HG03520 (cell line): ENCODE data around the gene RNF157.
"Not testable (repeated sequence)": the region's sequence is repeated elsewhere in the genome, so short reads cannot be mapped to it uniquely, and the experiment has no call there.

Experiments used
- ATAC-seq: cut with Tn5 transposase; IDR thresholded peaks from one replicate; pipeline ENCODE4 v1.9.1; 2021; ENCODE audit warnings: mild to moderate bottlenecking, moderate library complexity; ENCODE audit not compliant: unreplicated experiment

The RNF157 gene

GRCh38 chr17:76236603-76237002 lies 3.7 kb downstream of the RNF157 start:
- ATAC-seq = no peak

DNA sequence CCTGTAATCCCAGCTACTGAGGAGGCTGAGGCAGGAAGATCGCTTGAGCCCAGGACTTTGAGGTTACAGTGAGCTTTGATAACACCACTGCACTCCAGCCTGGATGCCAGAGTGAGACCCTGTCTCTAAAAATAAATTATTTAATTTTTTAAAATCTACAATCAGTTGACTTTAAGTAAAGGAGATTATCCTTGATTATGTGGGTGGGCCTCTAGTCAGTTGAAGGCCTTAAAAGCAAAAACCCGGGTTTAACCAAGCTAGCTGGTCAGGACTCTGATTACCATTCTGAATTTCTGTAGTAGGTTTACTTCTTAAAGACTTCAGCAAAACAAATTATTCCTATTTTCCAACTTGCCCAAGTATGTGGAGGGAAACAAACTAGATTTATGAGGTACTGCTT lies 4.4 kb downstream of the RNF157 start:
- no peak for ATAC-seq

DNA sequence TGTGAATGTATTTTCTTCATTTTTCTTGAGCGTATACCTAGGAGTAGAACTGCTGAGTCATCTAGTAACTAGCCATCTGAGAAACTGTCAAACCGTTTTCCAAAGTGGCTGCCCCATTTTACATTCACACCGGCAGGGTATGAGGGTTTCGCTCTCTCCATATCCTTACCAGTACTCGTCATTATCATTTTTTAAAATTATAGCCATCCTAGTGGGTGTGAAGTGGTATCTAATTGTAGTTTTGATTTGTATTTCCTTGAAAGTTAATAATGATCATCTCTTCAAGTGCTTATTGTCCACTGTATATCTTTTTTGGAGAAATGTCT lies 6.0 kb downstream of the RNF157 start:
- ATAC-seq = no peak

- ATAC-seq = no peak
Observed at GRCh38 chr17:76233588-76234353, 6.5 kb downstream of the RNF157 start.

GRCh38 chr17:76232342-76232741 lies 8.0 kb downstream of the RNF157 start:
- ATAC-seq = no peak

- ATAC-seq = not testable (repeated sequence)
Observed at GRCh38 chr17:76226749-76227148, 13.5 kb downstream of the RNF157 start.

DNA sequence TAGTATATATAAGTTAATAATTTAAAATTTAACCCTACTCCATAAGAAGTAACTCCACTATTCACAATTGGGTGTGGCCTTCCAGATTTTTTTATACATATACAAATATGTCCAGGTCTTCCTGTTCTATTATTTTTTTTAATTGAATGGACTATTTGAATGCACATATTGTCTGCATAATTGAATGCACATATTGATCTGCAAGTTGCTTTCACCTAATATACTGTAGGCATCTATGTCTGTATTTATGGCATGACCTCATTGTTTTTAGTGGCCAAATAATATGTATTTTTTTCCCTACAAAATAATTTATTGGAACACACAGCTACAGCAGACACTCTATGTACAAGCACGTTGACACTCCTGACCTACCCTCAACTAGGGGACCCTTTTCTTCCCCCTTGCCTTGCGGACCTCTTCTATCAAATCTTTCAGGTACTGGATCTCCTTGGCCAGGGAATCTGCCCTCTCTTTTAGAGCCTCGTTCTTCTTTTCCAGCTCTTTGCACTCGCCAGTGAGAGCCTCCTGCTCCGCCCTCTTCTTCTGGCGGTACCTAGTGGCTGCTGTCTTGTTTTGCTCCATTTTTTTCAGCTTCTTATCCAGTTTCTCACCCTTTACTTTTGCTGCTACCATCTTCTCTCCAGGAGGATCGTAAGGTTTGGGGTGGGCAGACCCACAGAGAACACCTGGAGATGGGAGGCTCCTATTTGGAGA lies 14.8 kb downstream of the RNF157 start:
- not testable (repeated sequence) for ATAC-seq

- ATAC-seq = no peak
Observed at GRCh38 chr17:76223802-76224201, 16.5 kb downstream of the RNF157 start.

- no peak for ATAC-seq
Observed at GRCh38 chr17:76219670-76220383, 20.5 kb downstream of the RNF157 start.

DNA sequence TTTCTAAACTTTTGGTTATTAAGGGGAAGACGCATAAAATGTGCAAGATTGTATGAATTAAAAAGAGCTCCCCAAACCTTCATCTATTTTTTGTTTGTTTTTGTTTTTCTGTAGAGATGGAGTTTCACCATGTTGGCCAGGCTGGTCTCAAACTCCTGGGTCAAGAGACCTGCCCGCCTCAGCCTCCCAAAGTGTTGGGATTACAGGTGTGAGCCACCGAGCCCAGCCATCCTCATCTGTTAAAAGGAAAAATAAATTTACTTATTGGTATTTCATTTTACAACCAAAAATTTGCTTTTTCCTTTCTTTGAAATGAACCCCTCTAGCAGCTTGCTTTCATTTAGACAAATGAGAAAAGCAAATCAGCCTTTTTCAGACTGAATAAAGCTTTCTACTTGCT lies 23.2 kb downstream of the RNF157 start:
- no peak for ATAC-seq

DNA sequence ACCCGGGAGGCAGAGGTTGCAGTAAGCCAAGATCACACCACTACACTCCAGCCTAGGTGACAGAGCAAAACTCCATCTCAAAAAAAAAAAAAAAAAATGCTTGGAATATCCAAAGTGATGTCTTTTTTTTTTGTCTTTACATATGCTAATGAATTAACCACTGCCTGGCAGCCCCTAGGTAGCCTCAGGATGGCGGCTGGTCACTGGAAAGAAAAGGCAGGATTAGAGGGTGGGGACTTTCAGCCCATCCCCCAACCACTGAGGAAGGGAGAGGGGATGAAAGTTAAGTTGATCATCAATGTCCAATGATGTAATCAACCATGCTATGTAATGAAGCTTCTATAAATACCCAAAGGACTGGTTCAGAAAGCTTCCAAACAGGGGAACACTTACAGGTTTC lies 26.8 kb downstream of the RNF157 start:
- no peak for ATAC-seq

DNA sequence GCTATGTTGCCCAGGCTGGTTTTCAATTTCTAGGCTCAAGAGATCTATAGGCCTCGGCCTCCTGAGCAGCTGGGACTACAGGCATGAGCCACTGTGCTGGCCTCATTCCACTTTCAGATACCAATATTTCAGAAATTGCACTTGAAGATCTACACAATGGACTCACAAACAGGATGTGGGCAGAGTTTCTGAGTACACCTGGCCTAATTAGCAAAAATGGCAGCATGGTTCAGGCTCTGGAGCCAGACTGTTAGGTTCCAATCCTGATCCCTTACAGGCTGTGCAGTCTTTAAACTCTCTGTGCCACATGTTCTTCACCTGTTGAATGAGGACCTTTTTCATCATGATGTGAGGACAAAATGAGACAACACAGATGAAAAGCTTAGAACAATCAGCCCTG lies 32.2 kb downstream of the RNF157 start:
- no peak for ATAC-seq

DNA sequence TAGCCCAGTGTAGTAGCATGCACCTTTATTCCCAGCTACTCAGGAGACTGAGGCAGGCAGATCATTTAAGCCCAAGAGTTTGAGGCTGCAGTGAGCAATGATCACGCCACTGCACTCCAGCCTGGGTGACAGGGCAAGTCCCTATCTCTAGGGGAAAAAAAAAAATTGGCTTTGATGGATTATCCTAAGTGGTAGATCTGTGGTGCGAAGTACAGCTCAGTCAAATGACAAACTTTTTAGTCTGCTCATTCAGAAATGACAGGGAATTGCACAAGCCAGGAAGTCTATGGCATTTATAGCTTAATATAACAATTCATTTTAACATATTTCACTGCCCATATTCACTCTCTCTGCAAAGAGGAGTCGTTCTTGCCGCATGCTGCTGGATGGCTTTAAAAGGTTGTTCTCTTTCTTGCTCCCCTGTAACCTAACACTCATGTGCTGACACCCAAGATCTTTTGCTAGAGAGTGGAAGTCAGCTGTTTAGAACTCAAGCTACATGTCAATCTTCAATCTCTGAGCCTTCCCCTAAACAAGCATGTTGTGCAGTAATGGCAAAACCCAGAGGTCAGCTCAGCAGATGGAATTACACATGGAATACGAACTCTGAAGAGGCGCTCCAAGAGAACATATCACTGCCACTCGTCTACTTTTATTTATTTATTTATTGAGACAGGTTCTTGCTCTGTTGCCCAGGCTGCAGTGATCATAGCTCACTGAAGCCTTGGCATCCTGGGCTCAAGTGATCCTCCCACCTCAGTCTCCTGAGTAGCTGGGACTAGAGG lies 32.8 kb downstream of the RNF157 start:
- ATAC-seq = no peak

DNA sequence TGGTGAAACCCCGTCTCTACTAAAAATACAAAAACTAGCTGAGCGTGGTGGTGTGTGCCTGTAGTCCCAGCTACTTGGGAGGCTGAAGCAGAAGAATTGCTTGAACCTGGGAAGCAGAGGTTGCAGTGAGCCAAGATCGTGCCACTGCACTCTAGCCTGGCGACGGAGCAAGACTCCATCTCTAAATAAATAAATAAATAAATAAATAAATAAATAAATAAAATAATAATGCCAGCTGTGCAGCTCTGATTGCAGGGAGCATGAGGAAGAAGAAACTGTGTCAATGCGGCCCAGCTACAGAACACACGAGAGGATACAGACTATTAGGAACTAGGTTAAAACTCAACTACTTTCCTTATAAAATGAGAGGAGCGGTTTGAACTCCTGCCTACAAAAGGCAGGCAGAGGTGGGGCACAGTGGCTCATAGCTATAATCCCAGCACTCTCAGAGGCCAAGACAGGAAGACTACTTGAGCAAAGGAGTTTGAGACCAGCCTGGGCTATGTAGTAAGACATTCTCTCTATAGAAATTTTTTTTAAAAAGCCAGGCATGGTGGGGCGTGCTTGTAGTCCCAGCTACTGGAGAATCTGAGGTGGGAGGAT lies 34.6 kb downstream of the RNF157 start:
- not testable (repeated sequence) for ATAC-seq

DNA sequence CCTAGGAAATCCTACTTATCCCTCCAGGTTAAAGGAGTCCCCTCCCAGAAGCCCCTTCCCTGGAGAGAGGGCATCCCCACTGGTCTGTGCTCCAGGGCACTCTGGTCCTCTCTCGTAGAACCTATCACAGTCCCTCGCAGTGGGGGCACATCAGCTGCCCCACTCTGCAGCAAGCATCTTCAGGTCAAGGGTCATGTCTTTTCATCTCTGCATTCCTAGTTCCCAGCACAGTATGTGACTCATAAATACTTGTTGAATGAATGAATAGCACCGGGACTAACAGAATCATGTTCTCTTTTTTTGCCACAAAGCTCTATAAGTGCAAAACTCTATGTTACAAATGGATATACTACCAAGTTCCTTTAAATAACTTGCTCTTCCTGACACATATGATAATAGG lies 36.0 kb downstream of the RNF157 start:
- ATAC-seq = no peak

DNA sequence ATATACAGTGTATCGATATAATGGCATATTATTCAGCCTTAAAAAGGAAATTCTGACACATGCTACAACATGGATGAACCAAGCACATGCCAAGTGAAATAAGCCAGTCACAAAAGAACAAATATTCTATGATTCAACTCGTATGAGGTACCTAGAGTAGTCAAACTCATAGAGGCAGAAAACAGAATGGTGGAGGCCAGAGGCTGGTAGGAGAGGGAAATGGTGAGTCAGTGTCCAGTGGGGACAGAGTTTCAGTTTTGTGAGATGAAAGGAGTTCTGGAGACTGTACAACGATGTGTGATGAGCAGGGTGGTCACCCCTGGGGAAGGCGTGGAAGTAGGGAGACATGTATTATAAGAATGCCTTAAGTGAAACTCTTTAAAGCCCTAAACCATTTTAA lies 39.9 kb downstream of the RNF157 start:
- ATAC-seq = no peak

- no peak for ATAC-seq
Observed at GRCh38 chr17:76199469-76199868, 40.8 kb downstream of the RNF157 start.

DNA sequence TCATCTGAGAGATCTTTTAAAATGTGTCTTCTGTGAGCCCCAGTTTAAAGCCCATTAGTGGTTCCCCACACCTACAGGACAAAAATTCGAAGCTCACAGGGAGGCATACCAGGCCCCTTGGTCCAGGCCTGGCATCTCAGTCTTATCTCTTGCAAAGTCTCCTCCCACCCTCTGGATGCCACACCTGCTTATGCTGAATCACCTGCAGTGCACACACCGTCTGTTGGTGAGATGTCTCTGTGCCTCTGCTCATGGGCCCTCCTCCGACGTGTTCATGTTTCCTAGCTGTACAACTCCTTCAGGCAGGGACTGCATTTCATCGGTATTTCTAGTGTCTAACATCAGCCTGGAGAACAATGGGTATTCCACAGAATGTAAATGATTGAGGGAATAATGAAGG lies 41.6 kb downstream of the RNF157 start:
- ATAC-seq = no peak

- no peak for ATAC-seq
Observed at GRCh38 chr17:76197911-76198310, 42.4 kb downstream of the RNF157 start.

DNA sequence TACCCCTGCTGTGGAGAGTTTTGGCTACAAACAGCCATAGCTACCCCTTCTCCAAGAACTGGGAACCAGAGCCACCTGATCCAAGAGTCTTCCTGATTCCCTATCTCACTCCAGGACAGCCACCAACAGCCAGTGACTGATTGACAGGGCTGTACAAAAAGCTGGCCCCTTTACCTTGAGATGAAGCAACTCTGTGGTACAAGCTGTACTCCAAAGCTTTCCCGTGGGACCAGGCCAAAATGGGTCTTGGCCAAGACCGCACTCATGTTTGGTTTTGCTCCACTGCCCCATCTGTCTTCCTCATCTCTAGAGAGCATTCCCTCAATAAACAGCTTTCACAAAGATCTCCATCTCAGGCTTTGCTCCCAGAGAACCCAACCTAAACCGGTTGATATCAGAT lies 43.6 kb downstream of the RNF157 start:
- ATAC-seq = no peak
